ENCODE data around the gene GHITM.
"Not testable (repeated sequence)": the region's sequence is repeated elsewhere in the genome, so short reads cannot be mapped to it uniquely, and the experiment has no call there.

GHITM gene

DNA sequence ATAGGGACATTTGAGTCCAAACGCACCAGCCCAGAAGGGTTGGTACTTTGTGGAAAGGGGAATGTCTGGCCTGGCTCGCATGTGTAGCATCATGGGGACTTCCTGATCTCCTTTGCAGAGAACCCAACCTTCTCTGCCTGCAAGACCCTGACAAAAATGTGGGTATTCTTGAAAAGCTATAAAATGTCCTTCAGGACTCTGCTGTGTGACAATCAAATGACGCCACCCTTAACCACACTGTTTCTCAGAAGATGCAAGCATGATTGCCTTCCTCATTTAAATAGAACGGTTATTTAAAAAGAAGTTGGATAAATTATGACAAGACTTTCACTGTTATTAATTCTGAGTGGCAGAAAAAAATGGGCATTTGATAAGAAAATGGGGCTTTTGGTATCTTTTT lies 19.2 kb downstream of the GHITM start:
- H3K4me1 Mint-ChIP-seq (ENCODE audit: low read depth), result peaks cover 24% of the 10 kb centered on the region
- H3K9me3 Mint-ChIP-seq, result no peaks in the 10 kb centered on the region
- no peak overlapping the region for H3K4me3 Mint-ChIP-seq
- no peak overlapping the region for H3K27ac Mint-ChIP-seq
- peaks cover 18% of the 10 kb centered on the region for H3K27me3 Mint-ChIP-seq
- intact Hi-C loops (cut with micrococcal nuclease), result no loop called here
- peaks cover 22% of the 10 kb centered on the region for H3K36me3 Mint-ChIP-seq (ENCODE audit: low read depth)

- no peaks in the 10 kb centered on the region for H3K9me3 Mint-ChIP-seq
- H3K27me3 Mint-ChIP-seq, result peaks cover 22% of the 10 kb centered on the region
- peaks cover 24% of the 10 kb centered on the region for H3K4me1 Mint-ChIP-seq (ENCODE audit: low read depth)
- H3K4me3 Mint-ChIP-seq, result no peak overlapping the region
- H3K27ac Mint-ChIP-seq, result no peak overlapping the region
- intact Hi-C loops (cut with micrococcal nuclease), result no loop called here
- H3K36me3 Mint-ChIP-seq (ENCODE audit: low read depth), result peaks cover 16% of the 10 kb centered on the region
These were observed 19.9 kb downstream of the GHITM start for GRCh38 chr10:84159076-84159685.

DNA sequence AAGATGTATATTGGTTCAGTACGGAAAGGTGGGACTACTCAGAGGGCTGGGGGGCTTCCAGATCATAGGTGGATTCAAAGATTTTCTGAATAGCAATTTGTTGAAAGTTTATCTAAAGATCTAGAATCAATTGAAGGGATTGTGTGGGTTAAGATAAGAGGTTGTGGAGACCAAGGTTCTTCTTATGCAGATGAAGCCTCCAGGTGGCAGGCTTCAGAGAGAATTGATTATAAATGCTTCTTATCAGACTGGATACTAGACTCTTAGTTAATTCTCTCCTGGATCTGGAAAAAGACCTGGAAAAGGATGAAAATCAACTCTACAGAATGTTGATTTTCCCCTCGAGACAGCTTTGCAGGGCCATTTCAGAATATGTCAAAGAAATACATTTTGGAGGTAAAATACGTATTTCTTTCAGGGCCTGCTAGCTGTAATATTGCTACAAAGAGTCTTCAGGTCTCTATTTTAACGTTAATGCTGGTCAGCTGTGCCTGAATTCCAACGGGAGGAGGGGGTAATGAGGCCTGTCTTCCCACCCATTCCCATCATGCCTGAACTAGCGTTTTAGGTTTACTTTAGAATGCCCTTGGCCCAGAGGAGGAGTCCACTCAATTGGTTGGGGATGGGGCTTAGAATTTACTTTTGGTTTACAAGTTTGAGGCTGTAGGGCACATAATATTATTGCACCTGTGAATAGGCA lies 21.5 kb downstream of the GHITM start:
- H3K4me1 Mint-ChIP-seq (ENCODE audit: low read depth), result peaks cover 24% of the 10 kb centered on the region
- H3K27ac Mint-ChIP-seq, result no peak overlapping the region

DNA sequence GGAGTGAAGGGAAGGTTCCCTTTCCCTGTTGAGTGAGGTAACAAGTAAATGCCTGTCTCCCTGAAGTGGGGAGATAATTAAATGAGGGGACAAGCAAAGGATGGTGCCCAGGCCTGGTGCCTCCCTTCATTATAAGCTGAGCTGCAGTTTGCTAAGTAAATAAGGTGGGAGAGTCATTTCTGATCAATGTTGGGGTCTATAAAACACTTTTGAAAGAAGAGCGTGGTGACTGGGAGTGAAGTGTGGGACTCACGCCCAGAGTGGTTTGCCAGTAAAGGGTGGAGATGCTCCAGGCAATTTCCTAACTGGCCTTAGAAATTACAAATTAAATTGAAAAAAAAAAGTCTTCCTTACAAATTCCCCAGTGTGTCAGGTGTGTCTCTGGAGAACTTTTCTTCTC lies 24.7 kb downstream of the GHITM start:
- H3K4me3 Mint-ChIP-seq, result no peak overlapping the region
- intact Hi-C loops (cut with micrococcal nuclease), result no loop called here
- H3K27me3 Mint-ChIP-seq, result peaks cover 18% of the 10 kb centered on the region
- no peaks in the 10 kb centered on the region for H3K9me3 Mint-ChIP-seq
- H3K36me3 Mint-ChIP-seq (ENCODE audit: low read depth), result no peaks in the 10 kb centered on the region
- no peak overlapping the region for H3K27ac Mint-ChIP-seq
- H3K4me1 Mint-ChIP-seq (ENCODE audit: low read depth), result peaks cover 3% of the 10 kb centered on the region

More for the DNA sequence above, 21.5 kb downstream of the GHITM start:
- peaks cover 22% of the 10 kb centered on the region for H3K27me3 Mint-ChIP-seq
- no peaks in the 10 kb centered on the region for H3K9me3 Mint-ChIP-seq
- no peak overlapping the region for H3K4me3 Mint-ChIP-seq
- no peaks in the 10 kb centered on the region for H3K36me3 Mint-ChIP-seq (ENCODE audit: low read depth)
- intact Hi-C loops (cut with micrococcal nuclease), result no loop called here

DNA sequence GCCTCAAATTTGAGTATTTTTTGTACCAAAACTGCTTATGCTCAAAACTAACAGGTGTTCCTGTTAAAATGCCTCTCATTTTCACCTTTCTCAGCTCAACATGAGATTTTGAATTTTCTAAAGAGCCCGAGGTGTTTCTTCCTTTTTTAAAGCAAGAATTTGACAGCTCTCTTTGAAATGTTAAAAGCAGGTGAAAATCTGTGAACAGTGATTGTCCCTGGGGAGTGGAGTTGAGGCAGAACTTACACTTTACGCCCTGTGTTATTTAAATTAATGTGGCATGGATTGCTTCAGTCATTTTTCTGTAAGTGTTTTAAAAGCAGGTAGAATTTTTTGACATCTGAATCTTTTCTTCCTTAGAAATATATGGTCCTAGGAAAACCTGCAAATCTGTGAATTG lies 25.1 kb downstream of the GHITM start:
- intact Hi-C loops (cut with micrococcal nuclease), result no loop called here
- no peaks in the 10 kb centered on the region for H3K36me3 Mint-ChIP-seq (ENCODE audit: low read depth)
- H3K4me3 Mint-ChIP-seq, result no peak overlapping the region
- H3K27ac Mint-ChIP-seq, result no peak overlapping the region
- peaks cover 14% of the 10 kb centered on the region for H3K27me3 Mint-ChIP-seq
- H3K4me1 Mint-ChIP-seq (ENCODE audit: low read depth), result no peaks in the 10 kb centered on the region
- no peaks in the 10 kb centered on the region for H3K9me3 Mint-ChIP-seq

DNA sequence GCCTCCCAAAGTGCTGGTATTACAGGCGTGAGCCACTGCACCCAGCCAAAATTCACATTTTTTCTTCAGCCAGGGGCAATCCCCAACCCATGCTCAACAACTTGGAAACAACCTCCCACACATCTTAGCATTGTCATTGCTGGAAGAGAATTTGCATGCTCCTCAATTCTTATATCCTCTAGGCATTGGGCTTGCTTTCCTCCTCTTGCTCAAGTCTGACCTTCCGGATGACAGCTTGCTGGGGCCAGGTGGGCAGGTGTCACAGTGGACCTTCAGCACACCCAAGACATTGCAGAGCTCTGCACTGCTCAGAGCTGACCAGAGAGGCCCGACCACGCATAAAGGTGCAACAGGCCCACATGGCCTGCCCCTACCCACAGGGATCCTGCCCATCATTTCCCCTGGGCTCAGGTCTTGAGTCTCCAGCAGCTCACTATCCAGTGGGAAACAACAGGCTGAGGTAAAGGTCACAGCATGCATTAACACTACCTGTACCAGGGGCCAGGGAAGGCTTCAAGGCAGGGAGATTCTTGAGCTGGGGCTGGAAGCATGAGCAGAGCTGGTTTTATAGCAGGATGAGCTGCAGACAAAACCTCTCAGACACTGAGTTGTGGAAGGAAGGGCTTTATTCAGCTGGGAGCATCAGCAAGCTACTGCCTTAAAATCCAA lies 27.4 kb downstream of the GHITM start:
- no peaks in the 10 kb centered on the region for H3K4me1 Mint-ChIP-seq (ENCODE audit: low read depth)
- H3K27ac Mint-ChIP-seq, result no peak overlapping the region
- intact Hi-C loops (cut with micrococcal nuclease), result no loop called here
- no peaks in the 10 kb centered on the region for H3K36me3 Mint-ChIP-seq (ENCODE audit: low read depth)
- H3K9me3 Mint-ChIP-seq, result no peaks in the 10 kb centered on the region
- peaks cover 8% of the 10 kb centered on the region for H3K27me3 Mint-ChIP-seq
- H3K4me3 Mint-ChIP-seq, result no peak overlapping the region

DNA sequence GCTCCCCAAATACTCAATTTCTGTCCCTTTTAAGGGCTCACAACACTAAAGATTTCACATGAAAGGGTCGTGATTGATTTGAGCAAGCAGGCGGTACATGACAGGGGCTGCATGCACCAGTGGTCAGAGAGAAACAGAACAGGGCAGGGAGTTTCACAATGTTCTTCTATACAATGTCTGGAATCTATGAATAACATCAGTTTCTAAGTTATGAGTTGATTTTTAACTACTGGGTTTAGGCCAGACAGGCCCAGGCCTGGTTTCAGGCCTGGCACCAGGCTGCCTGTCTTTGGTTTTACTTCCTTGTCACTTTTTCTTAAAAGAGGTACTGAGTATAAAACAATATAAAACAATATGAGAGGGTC lies 28.0 kb downstream of the GHITM start:
- H3K4me1 Mint-ChIP-seq (ENCODE audit: low read depth); H3K4me3 Mint-ChIP-seq; H3K27ac Mint-ChIP-seq; H3K9me3 Mint-ChIP-seq; H3K27me3 Mint-ChIP-seq; intact Hi-C loops (cut with micrococcal nuclease); H3K36me3 Mint-ChIP-seq (ENCODE audit: low read depth): not testable (repeated sequence)

DNA sequence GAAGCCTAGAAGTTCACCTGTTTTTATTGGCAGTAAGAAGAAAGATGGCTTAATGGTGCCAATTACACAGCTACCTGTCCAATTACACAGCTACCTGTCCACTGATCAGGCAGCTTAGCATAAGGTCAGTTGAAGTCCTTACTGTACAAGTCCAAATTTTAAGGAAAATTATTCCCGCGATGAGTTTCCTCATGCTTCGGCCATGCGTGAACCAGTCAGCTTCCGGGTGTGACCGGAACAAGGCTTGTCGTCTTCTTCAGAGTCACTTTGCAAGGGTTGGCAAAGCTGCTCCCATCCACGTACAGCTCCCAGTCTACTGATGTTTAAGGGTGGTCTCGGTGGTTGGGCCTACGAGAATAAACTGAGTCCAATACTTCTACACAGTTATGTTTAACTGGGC lies 29.1 kb downstream of the GHITM start:
- H3K9me3 Mint-ChIP-seq; H3K4me3 Mint-ChIP-seq; H3K36me3 Mint-ChIP-seq (ENCODE audit: low read depth); intact Hi-C loops (cut with micrococcal nuclease); H3K4me1 Mint-ChIP-seq (ENCODE audit: low read depth); H3K27me3 Mint-ChIP-seq; H3K27ac Mint-ChIP-seq: not testable (repeated sequence)

GRCh38 chr10:84171237-84171636 lies 31.9 kb downstream of the GHITM start:
- H3K27ac Mint-ChIP-seq; H3K27me3 Mint-ChIP-seq; intact Hi-C loops (cut with micrococcal nuclease): not testable (repeated sequence)

DNA sequence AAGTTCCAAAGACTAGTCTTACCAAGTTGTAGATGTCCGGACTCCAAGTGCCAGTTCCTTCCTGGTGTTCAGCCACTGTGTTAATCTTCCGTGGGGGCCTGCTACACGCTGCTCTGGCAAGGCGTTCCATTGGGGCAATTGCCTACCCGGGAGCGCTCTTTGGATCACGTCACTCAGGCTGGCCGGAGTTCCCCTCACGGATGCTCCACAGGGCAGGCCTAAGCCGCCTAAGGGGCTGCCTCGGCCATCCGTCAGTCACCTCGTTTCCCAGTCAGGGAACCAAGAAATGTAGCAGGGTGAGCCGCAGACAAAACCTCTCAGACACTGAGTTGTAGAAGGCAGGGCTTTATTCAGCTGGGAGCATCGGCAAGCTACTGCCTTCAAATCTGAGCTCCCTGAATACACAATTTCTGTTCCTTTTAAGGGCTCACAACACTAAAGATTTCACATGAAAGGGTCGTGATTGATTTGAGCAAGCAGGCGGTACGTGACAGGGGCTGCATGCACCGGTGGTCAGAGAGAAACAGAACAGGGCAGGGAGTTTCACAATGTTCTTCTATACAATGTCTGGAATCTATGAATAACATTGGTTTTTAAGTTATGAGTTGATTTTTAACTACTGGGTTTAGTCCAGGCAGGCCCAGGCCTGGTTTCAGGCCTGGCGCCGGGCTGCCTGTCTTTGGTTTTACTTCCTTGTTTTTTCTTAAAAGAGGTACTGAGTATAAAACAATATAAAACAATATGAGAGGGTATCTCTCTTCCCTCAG lies 32.6 kb downstream of the GHITM start:
- H3K9me3 Mint-ChIP-seq; H3K27me3 Mint-ChIP-seq; H3K4me1 Mint-ChIP-seq (ENCODE audit: low read depth); H3K4me3 Mint-ChIP-seq; H3K36me3 Mint-ChIP-seq (ENCODE audit: low read depth); intact Hi-C loops (cut with micrococcal nuclease): not testable (repeated sequence)
- H3K27ac Mint-ChIP-seq, result peak overlapping the region; percentile 51

More at GRCh38 chr10:84171237-84171636, 31.9 kb downstream of the GHITM start:
- H3K9me3 Mint-ChIP-seq; H3K4me1 Mint-ChIP-seq (ENCODE audit: low read depth); H3K36me3 Mint-ChIP-seq (ENCODE audit: low read depth); H3K4me3 Mint-ChIP-seq: not testable (repeated sequence)

GRCh38 chr10:84172467-84173356 lies 33.4 kb downstream of the GHITM start:
- Mint-ChIP-seq H3K36me3 (ENCODE audit: low read depth) (no peaks in the 10 kb centered on the region), H3K4me3 (no peak overlapping the region), H3K27me3 (no peaks in the 10 kb centered on the region), H3K9me3 (no peaks in the 10 kb centered on the region), H3K4me1 (ENCODE audit: low read depth) (peaks cover 7% of the 10 kb centered on the region), H3K27ac (peak overlapping the region; percentile 51)
- intact Hi-C loops (cut with micrococcal nuclease), result no loop called here

DNA sequence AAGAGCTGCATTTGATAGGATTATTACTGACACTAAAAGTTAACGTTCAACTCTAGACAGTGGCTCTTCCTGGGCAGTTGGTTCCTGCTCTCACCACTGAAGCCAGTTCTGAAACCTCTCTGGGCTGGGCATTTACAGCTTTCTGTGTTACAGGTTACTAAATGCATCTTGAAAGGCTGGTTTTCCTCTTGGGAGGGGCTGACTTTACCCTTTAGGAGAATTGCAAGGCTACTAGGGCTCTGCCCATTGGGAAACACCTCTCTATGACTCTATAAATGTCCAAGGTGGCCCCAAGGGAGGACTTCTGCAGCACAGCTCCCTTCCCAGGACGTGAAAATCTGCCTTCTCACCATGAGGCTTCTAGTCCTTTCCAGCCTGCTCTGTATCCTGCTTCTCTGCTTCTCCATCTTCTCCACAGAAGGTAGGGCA lies 34.2 kb downstream of the GHITM start, which contains the start of gene GPR15LG:
GPR15LG (plus strand) TSS at position 301 of the 429 bp plus-strand sequence; CDS start at position 352, 51 bp downstream.
- Mint-ChIP-seq H3K4me3 (no peak within 1 kb of the TSS), H3K27ac (peak within 1 kb of the TSS; percentile 51)
- intact Hi-C loops (cut with micrococcal nuclease), result no loop called here

GRCh38 chr10:84175436-84175835 lies 36.1 kb downstream of the GHITM start:
- no peaks in the 10 kb centered on the region for H3K27me3 Mint-ChIP-seq
- no peaks in the 10 kb centered on the region for H3K9me3 Mint-ChIP-seq
- H3K4me3 Mint-ChIP-seq, result no peak overlapping the region
- H3K4me1 Mint-ChIP-seq (ENCODE audit: low read depth), result peaks cover 7% of the 10 kb centered on the region
- H3K36me3 Mint-ChIP-seq (ENCODE audit: low read depth), result no peaks in the 10 kb centered on the region
- intact Hi-C loops (cut with micrococcal nuclease), result no loop called here
- no peak overlapping the region for H3K27ac Mint-ChIP-seq

More for the DNA sequence above, 34.2 kb downstream of the GHITM start, which contains the start of gene GPR15LG:
- no peaks in the 10 kb centered on the region for H3K27me3 Mint-ChIP-seq
- H3K9me3 Mint-ChIP-seq, result no peaks in the 10 kb centered on the region
- H3K36me3 Mint-ChIP-seq (ENCODE audit: low read depth), result no peaks in the 10 kb centered on the region
- H3K4me1 Mint-ChIP-seq (ENCODE audit: low read depth), result peaks cover 7% of the 10 kb centered on the region
